B cell (primary cell): ENCODE data around the gene FADS2. TPM values are rescaled to one million over a fixed set of nuclear protein-coding genes. Genes with fewer than 3 reads are reported as not detected.

ENCODE experiments used
- ATAC-seq: fragments of 200-7000 bp; cut with Tn5 transposase; one replicate; pipeline ENCODE4 v1.10.0; 2021; ENCODE audit warnings: low read depth, mild to moderate bottlenecking, moderate number of reproducible peaks, moderate library complexity
- CTCF ChIA-PET: fragments of 350-600 bp; sonication (Branson Sonifier 250); formaldehyde crosslinking; loops from one replicate; lab custom pipeline; 2021; ENCODE audit warnings: antibody characterized with exemption, inconsistent platforms; lab: Charles Lee
- POLR2A ChIA-PET: fragments of 350-600 bp; sonication (Branson Sonifier 250); formaldehyde crosslinking; loops from one replicate; lab custom pipeline; 2021; ENCODE audit warnings: antibody characterized with exemption; lab: Charles Lee
- DNase-seq: peaks from one replicate; pipeline ENCODE4 v3.0.0; 2013
- H2AFZ ChIP-seq: 2 replicates; pipeline ENCODE4 v1.6.1; 2012; ENCODE audit warnings: mild to moderate bottlenecking, low read depth, low read length; ENCODE audit not compliant: insufficient read depth, poor library complexity, severe bottlenecking
- H3K27ac ChIP-seq, 2 donors: 1 replicate in 1 of 2; 2 replicates in 1 of 2; pipeline ENCODE4 v1.5.1; 2012 to 2013; ENCODE audit warnings: low read length in 2 of 2, mild to moderate bottlenecking in 2 of 2, moderate library complexity in 1 of 2
- H3K27me3 ChIP-seq, 4 experiments: fragments of 200-600 bp in 1 of 4; sonication (generic) in 1 of 4; replicated peaks in 1 of 4; 1 replicate in 2 of 4; 2 replicates in 2 of 4; pipeline versions ENCODE4 v1.6.1 to v1.7.0; 2013 to 2016; ENCODE audit warnings: low read length in 3 of 4, mild to moderate bottlenecking in 2 of 4, mixed read lengths in 1 of 4, moderate library complexity in 1 of 4; ENCODE audit not compliant: insufficient read depth in 4 of 4, control insufficient read depth in 3 of 4; ENCODE audit errors: control extremely low read depth in 1 of 4
- H3K36me3 ChIP-seq, 2 experiments: replicated peaks in 1 of 2; 1 replicate in 1 of 2; 2 replicates in 1 of 2; pipeline versions ENCODE4 v1.6.1 to v1.7.1; 2013; ENCODE audit warnings: low read length in 1 of 2; ENCODE audit not compliant: insufficient read depth in 2 of 2, control insufficient read depth in 1 of 2; ENCODE audit errors: control extremely low read depth in 1 of 2, extremely low read depth in 1 of 2
- H3K4me1 ChIP-seq, 2 donors: fragments of 200-600 bp in 1 of 2; sonication (generic) in 1 of 2; 1 replicate in 1 of 2; 2 replicates in 1 of 2; pipeline versions ENCODE4 v1.5.1 to v1.6.1; 2013 to 2017; ENCODE audit warnings: low read length in 2 of 2; ENCODE audit not compliant: control insufficient read depth in 2 of 2, insufficient read depth in 2 of 2
- H3K4me2 ChIP-seq: replicated peaks from 2 replicates; pipeline ENCODE3; 2012; ENCODE audit warnings: mild to moderate bottlenecking, low read depth, low read length; ENCODE audit not compliant: poor library complexity, severe bottlenecking
- H3K4me3 ChIP-seq, 5 experiments: fragments of 200-600 bp in 1 of 5; sonication (generic) in 1 of 5; 1 replicate in 3 of 5; 2 replicates in 2 of 5; pipeline versions ENCODE4 v1.5.1 to v1.7.0; 2011 to 2016; ENCODE audit warnings: low read length in 4 of 5, mild to moderate bottlenecking in 4 of 5, low read depth in 2 of 5, control low read depth in 1 of 5, moderate library complexity in 1 of 5; ENCODE audit not compliant: insufficient read depth in 1 of 5; ENCODE audit errors: control extremely low read depth in 1 of 5, extremely low read depth in 1 of 5
- H3K79me2 ChIP-seq: fragments of 200-600 bp; sonication (generic); one replicate; pipeline ENCODE4 v1.6.0; 2016; ENCODE audit warnings: low read length; ENCODE audit not compliant: control insufficient read depth, insufficient read depth
- H3K9ac ChIP-seq: fragments of 200-600 bp; sonication (generic); 2 replicates; pipeline ENCODE4 v1.6.1; 2017; ENCODE audit warnings: mild to moderate bottlenecking, low read length, moderate library complexity
- H3K9me3 ChIP-seq, 3 donors: one replicate each; pipeline versions ENCODE4 v1.6.1 to v1.7.1; 2013; ENCODE audit warnings: low read length in 2 of 3; ENCODE audit not compliant: control insufficient read depth in 2 of 3, insufficient read depth in 1 of 3; ENCODE audit errors: control extremely low read depth in 1 of 3
- H4K20me1 ChIP-seq: 2 replicates; pipeline ENCODE4 v1.6.0; 2012; ENCODE audit warnings: mild to moderate bottlenecking, low read length; ENCODE audit not compliant: insufficient read depth, control insufficient read depth, poor library complexity, severe bottlenecking
- H3K27ac Mint-ChIP-seq: one replicate; pipeline ENCODE4 v1.8.0; 2021; ENCODE audit warnings: mixed read lengths
- H3K27me3 Mint-ChIP-seq: one replicate; pipeline ENCODE4 v1.8.0; 2021; ENCODE audit warnings: mixed read lengths
- H3K4me1 Mint-ChIP-seq: one replicate; pipeline ENCODE4 v1.8.0; 2021; ENCODE audit warnings: mixed read lengths
- H3K4me3 Mint-ChIP-seq: one replicate; pipeline ENCODE4 v1.8.0; 2021; ENCODE audit warnings: mixed read lengths
- H3K9me3 Mint-ChIP-seq: one replicate; pipeline ENCODE4 v1.8.0; 2022; ENCODE audit warnings: mixed read lengths; ENCODE audit not compliant: insufficient read depth
- EZH2 ChIP-seq: IDR thresholded peaks from 2 replicates; pipeline ENCODE4 v1.6.1; 2012; ENCODE audit warnings: borderline replicate concordance, low read depth, mild to moderate bottlenecking, moderate library complexity, low read length; ENCODE audit not compliant: insufficient read depth, poor library complexity, severe bottlenecking
- WGBS: methylation state at CpG from one replicate; pipeline ENCODE4 v1.1.5; 2013; ENCODE audit warnings: missing lambda C conversion rate; ENCODE audit not compliant: insufficient coverage; 5-methylcytosine and 5-hydroxymethylcytosine counted together
- intact Hi-C: fragments of 100-400 bp; cut with micrococcal nuclease; formaldehyde crosslinking; loops from one replicate; pipeline ENCODE4 v1.10.0; 2022
- polyA plus RNA-seq: library from polyadenylated mRNA; depleted of rRNA; stranded (reverse); fragments of >200 nt; gene quantifications from 2 replicates; pipeline ENCODE4 v1.2.3, GENCODE V29; 2012
- total RNA-seq, 2 donors: library from RNA; stranded (reverse); fragments of 120-200 nt in 1 of 2; gene quantifications; 1 replicate in 1 of 2; 2 replicates in 1 of 2; pipeline versions ENCODE4 v1.2.3 to v1.2.4, GENCODE V29; 2013 to 2022
- TF ChIP-seq, protein P1 (sequence below): fragments of 200-600 bp; IDR thresholded peaks from one replicate; pipeline ENCODE4 v1.8.0; 2022; ENCODE audit warnings: antibody characterized with exemption, mild to moderate bottlenecking

Gene FADS2
- total and polyA plus RNA-seq, 2 donors (not counting 1 experiment from before 2014, with no cell fraction given), result 1.5 to 5.9 TPM

DNA sequence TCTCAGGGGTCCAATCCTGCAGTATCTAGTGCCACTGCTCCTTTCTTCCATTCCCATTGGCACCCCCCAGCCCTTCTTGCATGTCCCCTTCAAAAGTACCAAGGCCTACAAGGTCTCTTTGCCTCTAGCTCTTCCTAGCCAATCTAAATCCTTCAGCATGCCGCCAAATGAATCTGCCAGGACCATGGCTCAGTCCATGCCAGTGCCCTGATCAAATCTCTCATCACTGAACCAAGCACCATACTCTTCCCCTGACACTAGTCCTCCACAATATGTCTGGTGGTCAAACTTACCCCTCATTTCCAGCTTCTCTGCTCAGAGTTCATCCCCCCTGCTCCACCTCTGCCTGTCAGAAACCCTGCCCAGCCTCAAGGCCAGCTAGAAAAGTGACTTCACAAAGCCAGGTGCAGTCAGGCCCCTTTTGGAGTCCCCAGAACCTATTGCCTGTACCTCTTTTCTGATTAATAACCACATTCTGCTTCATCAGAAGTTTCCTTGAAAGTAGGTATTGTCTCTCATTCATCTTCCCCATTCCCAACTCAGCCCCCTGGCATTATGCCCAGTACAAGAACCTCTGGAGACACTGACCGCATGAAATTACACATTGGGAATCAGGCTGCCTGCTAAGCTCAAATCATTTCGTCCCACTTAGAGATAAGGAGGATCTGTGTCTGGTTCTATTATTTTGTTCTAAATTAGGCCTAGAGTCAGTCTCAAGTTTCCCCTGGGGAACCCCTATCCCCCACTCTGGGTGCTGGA is 24.0 kb upstream of the FADS2 start:
- H3K4me3 Mint-ChIP-seq, result no peak overlapping the region
- no peak for DNase-seq
- intact Hi-C loops, result no loop called here
- H3K9me3 Mint-ChIP-seq, result no peaks in the 10 kb centered on the region
- no peak for TF ChIP-seq EZH2
- TF ChIP-seq, protein P1, sequence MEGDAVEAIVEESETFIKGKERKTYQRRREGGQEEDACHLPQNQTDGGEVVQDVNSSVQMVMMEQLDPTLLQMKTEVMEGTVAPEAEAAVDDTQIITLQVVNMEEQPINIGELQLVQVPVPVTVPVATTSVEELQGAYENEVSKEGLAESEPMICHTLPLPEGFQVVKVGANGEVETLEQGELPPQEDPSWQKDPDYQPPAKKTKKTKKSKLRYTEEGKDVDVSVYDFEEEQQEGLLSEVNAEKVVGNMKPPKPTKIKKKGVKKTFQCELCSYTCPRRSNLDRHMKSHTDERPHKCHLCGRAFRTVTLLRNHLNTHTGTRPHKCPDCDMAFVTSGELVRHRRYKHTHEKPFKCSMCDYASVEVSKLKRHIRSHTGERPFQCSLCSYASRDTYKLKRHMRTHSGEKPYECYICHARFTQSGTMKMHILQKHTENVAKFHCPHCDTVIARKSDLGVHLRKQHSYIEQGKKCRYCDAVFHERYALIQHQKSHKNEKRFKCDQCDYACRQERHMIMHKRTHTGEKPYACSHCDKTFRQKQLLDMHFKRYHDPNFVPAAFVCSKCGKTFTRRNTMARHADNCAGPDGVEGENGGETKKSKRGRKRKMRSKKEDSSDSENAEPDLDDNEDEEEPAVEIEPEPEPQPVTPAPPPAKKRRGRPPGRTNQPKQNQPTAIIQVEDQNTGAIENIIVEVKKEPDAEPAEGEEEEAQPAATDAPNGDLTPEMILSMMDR, result no peak
- ChIA-PET CTCF (interaction anchor here (0.8 to 1.4 kb wide), 3 partner anchors 16 to 278 kb away, joined by 3 to 4 read pairs (median 3); no protein-coding TSS in a partner anchor), POLR2A (no interaction called here)
- peaks cover 5% of the 10 kb centered on the region for H3K79me2 ChIP-seq
- H3K9ac ChIP-seq, result no peak overlapping the region
- H3K4me1 ChIP-seq, result no peaks in the 10 kb centered on the region
- no peak for ATAC-seq
- no peaks in the 10 kb centered on the region for H3K27me3 Mint-ChIP-seq
- H2AFZ ChIP-seq, result no peak overlapping the region
- no peaks in the 10 kb centered on the region for H4K20me1 ChIP-seq
- no peaks in the 10 kb centered on the region for H3K9me3 ChIP-seq
- H3K4me2 ChIP-seq, result no peak overlapping the region
- no peaks in the 10 kb centered on the region for H3K27me3 ChIP-seq
- no peak overlapping the region for H3K27ac ChIP-seq
- no peak overlapping the region for H3K27ac Mint-ChIP-seq
- H3K36me3 ChIP-seq, result no peaks in the 10 kb centered on the region
- no peak overlapping the region for H3K4me3 ChIP-seq
- WGBS, result 100% methylated on average over 1 of the region's 3 CpGs
- no peaks in the 10 kb centered on the region for H3K4me1 Mint-ChIP-seq

DNA sequence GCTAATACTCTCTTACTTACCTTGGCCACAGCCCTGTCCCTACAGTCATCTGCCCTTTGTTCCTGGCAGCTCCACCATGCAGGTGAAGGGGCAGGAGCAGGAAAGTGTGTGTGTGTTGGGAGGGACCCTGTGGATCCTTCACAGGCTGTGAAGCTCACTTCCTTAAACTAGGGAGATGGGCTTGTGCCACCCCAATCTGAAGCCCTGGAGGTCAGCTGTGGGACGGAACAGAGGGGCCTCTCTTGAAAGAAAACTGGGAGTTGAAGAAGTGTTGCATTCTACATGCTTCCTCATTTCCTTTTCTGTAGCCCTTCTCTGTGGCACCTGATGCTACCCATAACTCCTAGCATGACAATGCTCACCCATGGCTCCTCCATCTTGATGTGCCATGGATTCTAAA is 23.0 kb upstream of the FADS2 start:
- Histone ChIP-seq H3K9ac (no peak overlapping the region), H3K4me1 (no peaks in the 10 kb centered on the region), H3K27ac (no peak overlapping the region), H4K20me1 (no peaks in the 10 kb centered on the region), H3K36me3 (no peaks in the 10 kb centered on the region), H3K4me2 (no peak overlapping the region), H3K79me2 (peaks cover 5% of the 10 kb centered on the region), H2AFZ (no peak overlapping the region), H3K9me3 (no peaks in the 10 kb centered on the region), H3K27me3 (no peaks in the 10 kb centered on the region), H3K4me3 (no peak overlapping the region)
- Mint-ChIP-seq H3K4me1 (no peaks in the 10 kb centered on the region), H3K9me3 (no peaks in the 10 kb centered on the region), H3K27ac (no peak overlapping the region), H3K27me3 (no peaks in the 10 kb centered on the region), H3K4me3 (no peak overlapping the region)
- ChIA-PET POLR2A (no interaction called here), CTCF (interaction anchor here (1.4 to 3.9 kb wide), 3 partner anchors 8 to 277 kb away, joined by 3 to 29 read pairs (median 4); no protein-coding TSS in a partner anchor)
- ATAC-seq (no peak), DNase-seq (no peak)
- intact Hi-C loops, result no loop called here
- 80% methylated on average over 1 of the region's 1 CpG for WGBS
- no peak for TF ChIP-seq EZH2
- TF ChIP-seq, protein P1, result no peak
